Measurements from ENCODE around the gene COL5A1. TPM values are rescaled to one million over a fixed set of nuclear protein-coding genes. Genes with fewer than 3 reads are reported as not detected.

COL5A1 gene
- total RNA-seq, 1 donor from 2014 or later = 13.9 TPM

GRCh38 chr9:134676886-134677285 lies 35.3 kb downstream of the COL5A1 start:
- H3K4me1 ChIP-seq = peaks cover 28% of the 10 kb centered on the region
- peaks cover 21% of the 10 kb centered on the region for H3K9me3 ChIP-seq (replicated peaks)
- no peaks in the 10 kb centered on the region for H3K27me3 ChIP-seq (ENCODE audit: low read depth)
- no peak overlapping the region for H3K4me3 ChIP-seq
- H3K36me3 ChIP-seq = no peaks in the 10 kb centered on the region
- DNase-seq = no peak
- no peak overlapping the region for H3K27ac ChIP-seq (replicated peaks)
- intact Hi-C loops (cut with micrococcal nuclease) = no loop called here
- no peak for TF ChIP-seq CTCF (IDR thresholded peaks at IDR 0.05; ENCODE audit: borderline replicate concordance)

- intact Hi-C loops (cut with micrococcal nuclease) = no loop called here
- TF ChIP-seq CTCF (IDR thresholded peaks at IDR 0.05; ENCODE audit: borderline replicate concordance) = no peak
- H3K4me1 ChIP-seq = peaks cover 36% of the 10 kb centered on the region
- no peaks in the 10 kb centered on the region for H3K36me3 ChIP-seq
- DNase-seq = no peak
- H3K4me3 ChIP-seq = no peak overlapping the region
- no peak overlapping the region for H3K27ac ChIP-seq (replicated peaks)
- no peaks in the 10 kb centered on the region for H3K27me3 ChIP-seq (ENCODE audit: low read depth)
- peaks cover 17% of the 10 kb centered on the region for H3K9me3 ChIP-seq (replicated peaks)
These were observed 36.1 kb downstream of the COL5A1 start for GRCh38 chr9:134677743-134678142.

- DNase-seq = no peak
- Histone ChIP-seq H3K9me3 (replicated peaks) (peaks cover 14% of the 10 kb centered on the region), H3K4me3 (no peak overlapping the region), H3K27ac (replicated peaks) (no peak overlapping the region), H3K4me1 (peaks cover 41% of the 10 kb centered on the region), H3K36me3 (no peaks in the 10 kb centered on the region), H3K27me3 (ENCODE audit: low read depth) (no peaks in the 10 kb centered on the region)
- intact Hi-C loops (cut with micrococcal nuclease) = no loop called here
- no peak for TF ChIP-seq CTCF (IDR thresholded peaks at IDR 0.05; ENCODE audit: borderline replicate concordance)
These were observed 36.6 kb downstream of the COL5A1 start for GRCh38 chr9:134678206-134678605.

- Histone ChIP-seq H3K27me3 (ENCODE audit: low read depth) (no peaks in the 10 kb centered on the region), H3K9me3 (replicated peaks) (peaks cover 14% of the 10 kb centered on the region), H3K4me3 (no peak overlapping the region), H3K4me1 (peaks cover 42% of the 10 kb centered on the region), H3K27ac (replicated peaks) (no peak overlapping the region), H3K36me3 (no peaks in the 10 kb centered on the region)
- no peak for DNase-seq
- no peak for TF ChIP-seq CTCF (IDR thresholded peaks at IDR 0.05; ENCODE audit: borderline replicate concordance)
- intact Hi-C loops (cut with micrococcal nuclease) = no loop called here
These were observed 37.3 kb downstream of the COL5A1 start for GRCh38 chr9:134678666-134679443.

GRCh38 chr9:134679616-134680392 lies 38.2 kb downstream of the COL5A1 start:
- no peak for TF ChIP-seq CTCF (IDR thresholded peaks at IDR 0.05; ENCODE audit: borderline replicate concordance)
- intact Hi-C loops (cut with micrococcal nuclease) = no loop called here
- H3K36me3 ChIP-seq = no peaks in the 10 kb centered on the region
- no peak overlapping the region for H3K4me3 ChIP-seq
- H3K9me3 ChIP-seq (replicated peaks) = peaks cover 14% of the 10 kb centered on the region
- no peak for DNase-seq
- no peak overlapping the region for H3K27ac ChIP-seq (replicated peaks)
- no peaks in the 10 kb centered on the region for H3K27me3 ChIP-seq (ENCODE audit: low read depth)
- peaks cover 42% of the 10 kb centered on the region for H3K4me1 ChIP-seq
